ENCODE measurements around the gene ZBTB46.
"Not testable (repeated sequence)": the region's sequence is repeated elsewhere in the genome, so short reads cannot be mapped to it uniquely, and the experiment has no call there.

Gene ZBTB46

GRCh38 chr20:63830841-63831588, at the start of gene ZBTB46:
Gene ZBTB46 (minus strand): TSS chr20:63831264. CDS start chr20:63790757, 40,507 bp downstream.
- no peak for FAIRE-seq

GRCh38 chr20:63878899-63879663, 48.0 kb upstream of the ZBTB46 start:
- FAIRE-seq: no peak

GRCh38 chr20:63877755-63878470, 46.8 kb upstream of the ZBTB46 start:
- FAIRE-seq: no peak

- FAIRE-seq: no peak
These were observed 45.5 kb upstream of the ZBTB46 start for GRCh38 chr20:63876489-63877036.

- FAIRE-seq: not testable (repeated sequence)
These were observed 43.2 kb upstream of the ZBTB46 start for GRCh38 chr20:63874241-63874640.

GRCh38 chr20:63873477-63873971, 42.5 kb upstream of the ZBTB46 start:
- no peak for FAIRE-seq

- no peak for FAIRE-seq
These were observed 37.2 kb upstream of the ZBTB46 start for GRCh38 chr20:63868264-63868663.

GRCh38 chr20:63867042-63867441, 36.0 kb upstream of the ZBTB46 start:
- not testable (repeated sequence) for FAIRE-seq

- FAIRE-seq: no peak
These were observed 34.0 kb upstream of the ZBTB46 start, which contains the start of gene TPD52L2 for GRCh38 chr20:63864978-63865640. Gene TPD52L2 (plus strand): TSS chr20:63865270. CDS start chr20:63865366, 96 bp downstream.

- FAIRE-seq: no peak
These were observed 33.5 kb upstream of the ZBTB46 start for GRCh38 chr20:63864545-63864977.

GRCh38 chr20:63863798-63864544, 32.9 kb upstream of the ZBTB46 start:
- FAIRE-seq: no peak

GRCh38 chr20:63863021-63863797, 32.1 kb upstream of the ZBTB46 start:
- no peak for FAIRE-seq

GRCh38 chr20:63861981-63862901, 31.2 kb upstream of the ZBTB46 start:
- FAIRE-seq: no peak

- FAIRE-seq: no peak
These were observed 30.4 kb upstream of the ZBTB46 start, which contains the start of gene ABHD16B for GRCh38 chr20:63861365-63861934. Gene ABHD16B (plus strand): TSS chr20:63861498. CDS start chr20:63861541, 43 bp downstream.

GRCh38 chr20:63860325-63861051, 29.4 kb upstream of the ZBTB46 start:
- FAIRE-seq: no peak

GRCh38 chr20:63859166-63859699, 28.2 kb upstream of the ZBTB46 start:
- no peak for FAIRE-seq

GRCh38 chr20:63858393-63859165, 27.5 kb upstream of the ZBTB46 start:
- FAIRE-seq: no peak

Measured in colon (tissue), 2 donors.